Embryonic facial prominence (tissue), 1 donor: ENCODE data around the gene DISC1.
A peak's percentile ranks its signal among the peaks of the same experiment; 100 is the strongest.
"Not testable (repeated sequence)": the region's sequence is repeated elsewhere in the genome, so short reads cannot be mapped to it uniquely, and the experiment has no call there.

Experiments used
- DNase-seq: peaks from one replicate; pipeline ENCODE4 v3.0.0-alpha.2; 2016; ENCODE audit errors: extremely low spot score

Gene DISC1

GRCh38 chr1:231626535-231626950 lies at the start of gene DISC1:
Gene DISC1, plus strand, starts transcription at chr1:231626790. Its CDS starts 78 bp downstream, at chr1:231626868.
- DNase-seq, result peak; percentile 76

- no peak for DNase-seq
Observed at GRCh38 chr1:231576804-231577718, 49.5 kb upstream of the DISC1 start.

GRCh38 chr1:231580874-231581273 lies 45.7 kb upstream of the DISC1 start:
- no peak for DNase-seq

GRCh38 chr1:231581859-231582258 lies 44.7 kb upstream of the DISC1 start:
- no peak for DNase-seq

GRCh38 chr1:231583376-231583775 lies 43.2 kb upstream of the DISC1 start:
- DNase-seq, result no peak

GRCh38 chr1:231584117-231584516 lies 42.5 kb upstream of the DISC1 start:
- no peak for DNase-seq

- DNase-seq, result no peak
Observed at GRCh38 chr1:231584921-231585320, 41.7 kb upstream of the DISC1 start.

GRCh38 chr1:231590453-231591198 lies 36.0 kb upstream of the DISC1 start:
- DNase-seq, result peak; percentile 36

GRCh38 chr1:231591466-231591865 lies 35.1 kb upstream of the DISC1 start:
- DNase-seq, result no peak

GRCh38 chr1:231592809-231593208 lies 33.8 kb upstream of the DISC1 start:
- DNase-seq, result no peak

GRCh38 chr1:231593264-231593663 lies 33.3 kb upstream of the DISC1 start:
- DNase-seq, result not testable (repeated sequence)

GRCh38 chr1:231594123-231594522 lies 32.5 kb upstream of the DISC1 start:
- DNase-seq, result no peak

GRCh38 chr1:231594749-231595148 lies 31.8 kb upstream of the DISC1 start:
- DNase-seq, result no peak

GRCh38 chr1:231596337-231596791 lies 30.2 kb upstream of the DISC1 start:
- DNase-seq, result no peak

GRCh38 chr1:231597971-231598370 lies 28.6 kb upstream of the DISC1 start:
- DNase-seq, result no peak

- DNase-seq, result no peak
Observed at GRCh38 chr1:231600458-231600976, 26.1 kb upstream of the DISC1 start.

GRCh38 chr1:231601824-231602672 lies 24.5 kb upstream of the DISC1 start:
- no peak for DNase-seq

- DNase-seq, result no peak
Observed at GRCh38 chr1:231602673-231602984, 24.0 kb upstream of the DISC1 start.

- peak; percentile 61 for DNase-seq
Observed at GRCh38 chr1:231603598-231604275, 22.9 kb upstream of the DISC1 start.

GRCh38 chr1:231604276-231604621 lies 22.3 kb upstream of the DISC1 start:
- DNase-seq, result no peak
